HG02642 (cell line): ENCODE data around the gene SRCAP.

ENCODE experiments used
- ATAC-seq: cut with Tn5 transposase; IDR thresholded peaks from one replicate; pipeline ENCODE4 v1.9.1; 2021; ENCODE audit warnings: mild to moderate bottlenecking; ENCODE audit not compliant: unreplicated experiment, poor library complexity

The SRCAP gene

GRCh38 chr16:30786115-30786935 is 87.4 kb downstream of the SRCAP start:
- ATAC-seq: no peak

GRCh38 chr16:30786936-30787612 is 88.1 kb downstream of the SRCAP start, which contains the start of gene ZNF629:
TSS of gene ZNF629 (minus strand) at chr16:30787205. CDS start at chr16:30784482, 2,723 bp downstream.
- ATAC-seq: no peak

GRCh38 chr16:30787613-30788378 is 88.8 kb downstream of the SRCAP start:
- no peak for ATAC-seq
